Measurements from ENCODE around the gene MYO9A.

- TF ChIP-seq, protein P1, sequence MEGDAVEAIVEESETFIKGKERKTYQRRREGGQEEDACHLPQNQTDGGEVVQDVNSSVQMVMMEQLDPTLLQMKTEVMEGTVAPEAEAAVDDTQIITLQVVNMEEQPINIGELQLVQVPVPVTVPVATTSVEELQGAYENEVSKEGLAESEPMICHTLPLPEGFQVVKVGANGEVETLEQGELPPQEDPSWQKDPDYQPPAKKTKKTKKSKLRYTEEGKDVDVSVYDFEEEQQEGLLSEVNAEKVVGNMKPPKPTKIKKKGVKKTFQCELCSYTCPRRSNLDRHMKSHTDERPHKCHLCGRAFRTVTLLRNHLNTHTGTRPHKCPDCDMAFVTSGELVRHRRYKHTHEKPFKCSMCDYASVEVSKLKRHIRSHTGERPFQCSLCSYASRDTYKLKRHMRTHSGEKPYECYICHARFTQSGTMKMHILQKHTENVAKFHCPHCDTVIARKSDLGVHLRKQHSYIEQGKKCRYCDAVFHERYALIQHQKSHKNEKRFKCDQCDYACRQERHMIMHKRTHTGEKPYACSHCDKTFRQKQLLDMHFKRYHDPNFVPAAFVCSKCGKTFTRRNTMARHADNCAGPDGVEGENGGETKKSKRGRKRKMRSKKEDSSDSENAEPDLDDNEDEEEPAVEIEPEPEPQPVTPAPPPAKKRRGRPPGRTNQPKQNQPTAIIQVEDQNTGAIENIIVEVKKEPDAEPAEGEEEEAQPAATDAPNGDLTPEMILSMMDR (conservative IDR thresholded peaks at IDR 0.05) = no peak
- no peak for TF ChIP-seq ZFX (IDR thresholded peaks at IDR 0.05)
These were observed 203.9 kb downstream of the MYO9A start for GRCh38 chr15:71914092-71914491.
